Panc1 (cell line): ENCODE data around the gene RAPGEF1.

Experiments
- CTCF ChIP-seq: fragments of 450-650 bp; IDR thresholded peaks from 2 replicates; pipeline ENCODE4 v1.5.1; 2017; ENCODE audit warnings: mild to moderate bottlenecking
- POLR2AphosphoS5 ChIP-seq: IDR thresholded peaks from 2 replicates; pipeline ENCODE4 v1.6.1; 2012; ENCODE audit warnings: mild to moderate bottlenecking, low read depth, low read length, moderate library complexity
- REST ChIP-seq, 2 experiments: IDR thresholded peaks; 2 replicates each; pipeline ENCODE4 v1.6.1; 2011 to 2012; ENCODE audit warnings: low read depth in 2 of 2, control low read depth in 1 of 2, low read length in 1 of 2, mild to moderate bottlenecking in 1 of 2, moderate library complexity in 1 of 2; ENCODE audit not compliant: insufficient read depth in 1 of 2
- SIN3A ChIP-seq: IDR thresholded peaks from 2 replicates; pipeline ENCODE4 v1.6.1; 2012; ENCODE audit warnings: low read depth, mild to moderate bottlenecking, low read length, moderate library complexity, borderline replicate concordance; ENCODE audit not compliant: insufficient read depth
- TCF7L2 ChIP-seq: IDR thresholded peaks from 2 replicates; pipeline ENCODE4 v1.6.1; 2011; ENCODE audit warnings: mild to moderate bottlenecking, low read depth, low read length, inconsistent platforms

- TF ChIP-seq SIN3A, result 0 out of 2 replicates have a peak, but pooled peaks have one; percentile 13
- TF ChIP-seq CTCF, result no peak
- TF ChIP-seq TCF7L2, result no peak
- TF ChIP-seq REST (IDR thresholded peaks at IDR 0.05; ENCODE audit: insufficient read depth in 1 of 2, low read depth in 2 of 2, low read length in 1 of 2), result no peak
- no peak for TF ChIP-seq POLR2AphosphoS5
Measured at GRCh38 chr9:131738293-131739132, 1.4 kb downstream of the RAPGEF1 start.
